CD1c-positive myeloid dendritic cell (primary cell): ENCODE data around the gene CLTA.
"Not testable (repeated sequence)": the region's sequence is repeated elsewhere in the genome, so short reads cannot be mapped to it uniquely, and the experiment has no call there.

Experiments
- DNase-seq: peaks from one replicate; pipeline ENCODE4 v3.0.0-alpha.2; 2016; ENCODE audit errors: extremely low spot score

Gene CLTA

DNA sequence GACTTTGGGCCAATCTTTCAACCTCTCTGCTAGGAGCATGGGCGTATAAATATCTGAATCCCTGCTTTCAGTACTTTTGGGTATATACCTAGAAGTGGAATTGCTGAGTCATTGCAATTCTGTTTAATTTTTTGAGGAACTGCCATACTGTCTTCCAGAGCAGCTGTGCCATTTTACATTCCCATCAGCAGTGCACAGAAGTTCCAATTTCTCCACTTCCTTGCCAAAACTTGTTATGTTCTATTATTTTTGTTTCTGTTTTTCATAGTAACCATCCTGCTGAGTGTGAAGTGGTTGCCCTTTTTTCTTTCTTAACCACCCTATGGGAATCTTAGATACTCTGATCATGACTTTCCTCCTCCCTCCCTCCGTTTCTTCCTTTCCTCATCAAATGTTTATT is 32.6 kb upstream of the CLTA start:
- DNase-seq = peak; percentile 84

DNA sequence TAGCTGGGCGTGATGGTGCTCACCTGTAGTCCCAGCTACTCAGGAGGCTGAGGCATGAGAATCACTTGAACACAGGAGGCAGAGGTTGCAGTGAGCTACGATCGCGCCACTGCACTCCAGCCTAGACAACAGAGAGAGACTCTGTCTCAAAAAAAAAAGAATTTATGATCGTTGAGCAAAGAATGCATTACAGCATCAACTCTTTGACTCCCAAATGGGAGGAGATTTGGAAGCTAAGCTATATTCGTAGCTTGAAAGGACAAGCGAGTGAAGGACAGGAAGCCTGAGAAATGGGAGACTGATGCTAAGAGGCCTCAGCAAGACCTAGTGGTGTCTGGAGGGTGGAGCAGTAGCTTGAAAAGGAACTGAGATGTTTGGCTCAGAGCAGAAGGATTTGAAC is 31.8 kb upstream of the CLTA start:
- peak; percentile 38 for DNase-seq

DNA sequence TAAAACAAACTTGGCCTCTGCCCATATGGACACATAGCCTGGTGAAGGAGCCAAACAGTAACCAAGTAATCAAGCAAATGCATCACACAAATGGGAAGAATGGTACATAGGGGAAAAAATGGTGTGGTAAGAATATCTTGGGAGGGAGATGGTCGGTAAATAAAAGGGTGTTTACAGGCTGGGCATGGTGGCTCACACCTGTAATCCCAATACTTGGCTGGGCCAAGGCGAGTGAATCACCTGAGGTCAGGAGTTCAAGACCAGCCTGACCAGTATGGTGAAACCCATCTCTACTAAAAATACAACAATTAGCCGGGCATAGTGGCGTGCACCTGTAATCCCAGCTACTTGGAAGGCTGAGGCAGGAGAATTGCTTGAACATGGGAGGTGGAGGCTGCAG is 31.2 kb upstream of the CLTA start:
- not testable (repeated sequence) for DNase-seq

DNA sequence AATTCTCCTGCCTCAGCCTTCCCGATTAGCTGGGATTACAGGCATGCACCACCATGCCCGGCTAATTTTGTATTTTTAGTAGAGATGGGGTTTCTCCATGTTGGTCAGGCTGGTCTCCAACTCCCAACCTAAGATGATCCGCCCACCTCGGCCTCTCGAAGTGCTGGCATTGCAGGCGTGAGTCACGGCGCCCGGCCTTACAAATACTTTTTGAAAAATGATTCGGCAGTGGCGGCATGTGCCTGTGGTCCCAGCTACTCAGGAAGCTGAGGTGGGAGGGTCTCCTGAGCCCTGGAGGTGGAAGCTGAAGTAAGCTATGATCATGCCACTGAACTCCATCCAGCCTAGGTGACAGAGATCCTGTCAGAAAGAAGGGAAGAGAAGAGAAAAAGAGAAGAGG is 30.6 kb upstream of the CLTA start:
- not testable (repeated sequence) for DNase-seq

DNA sequence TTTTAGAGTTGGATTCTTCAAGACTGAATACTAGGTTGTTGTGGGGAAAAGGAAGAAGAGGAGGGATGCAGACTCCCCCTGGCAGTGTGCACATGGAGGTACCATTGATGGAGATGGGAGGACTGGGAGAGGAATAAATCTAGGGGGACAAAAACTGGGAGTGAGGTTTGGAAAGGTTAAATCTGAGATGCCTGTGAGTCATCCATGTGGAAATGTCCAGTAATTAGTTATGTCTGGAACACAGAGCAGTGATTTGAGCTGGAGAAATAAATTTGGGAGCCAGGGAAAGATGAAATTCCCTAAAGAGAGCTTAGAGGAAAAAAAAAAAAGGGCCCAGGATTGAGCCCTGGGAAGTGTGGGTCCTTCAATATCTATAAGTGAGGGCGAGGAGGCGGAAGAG is 29.5 kb upstream of the CLTA start:
- DNase-seq = no peak

DNA sequence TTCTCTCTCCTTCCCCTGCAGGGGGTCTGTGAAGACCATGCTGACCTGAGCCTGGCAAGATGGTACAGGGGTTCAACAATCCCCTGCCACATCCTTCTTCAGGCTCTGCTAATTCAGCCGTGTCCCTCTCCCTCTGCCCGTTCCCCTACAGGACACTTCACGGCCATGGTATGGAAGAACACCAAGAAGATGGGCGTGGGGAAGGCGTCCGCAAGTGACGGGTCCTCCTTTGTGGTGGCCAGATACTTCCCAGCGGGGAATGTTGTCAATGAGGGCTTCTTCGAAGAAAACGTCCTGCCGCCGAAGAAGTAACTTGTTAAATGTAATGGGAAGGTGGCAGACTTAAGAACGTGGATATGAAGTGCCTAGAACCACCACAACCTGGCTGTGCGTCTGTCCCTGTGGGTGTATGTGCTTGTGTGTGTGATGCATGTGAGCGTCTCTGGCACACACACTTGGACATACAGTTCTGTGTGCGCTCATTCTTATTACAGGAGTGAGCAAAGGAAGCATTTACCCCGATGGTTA is 28.4 kb upstream of the CLTA start:
- no peak for DNase-seq

DNA sequence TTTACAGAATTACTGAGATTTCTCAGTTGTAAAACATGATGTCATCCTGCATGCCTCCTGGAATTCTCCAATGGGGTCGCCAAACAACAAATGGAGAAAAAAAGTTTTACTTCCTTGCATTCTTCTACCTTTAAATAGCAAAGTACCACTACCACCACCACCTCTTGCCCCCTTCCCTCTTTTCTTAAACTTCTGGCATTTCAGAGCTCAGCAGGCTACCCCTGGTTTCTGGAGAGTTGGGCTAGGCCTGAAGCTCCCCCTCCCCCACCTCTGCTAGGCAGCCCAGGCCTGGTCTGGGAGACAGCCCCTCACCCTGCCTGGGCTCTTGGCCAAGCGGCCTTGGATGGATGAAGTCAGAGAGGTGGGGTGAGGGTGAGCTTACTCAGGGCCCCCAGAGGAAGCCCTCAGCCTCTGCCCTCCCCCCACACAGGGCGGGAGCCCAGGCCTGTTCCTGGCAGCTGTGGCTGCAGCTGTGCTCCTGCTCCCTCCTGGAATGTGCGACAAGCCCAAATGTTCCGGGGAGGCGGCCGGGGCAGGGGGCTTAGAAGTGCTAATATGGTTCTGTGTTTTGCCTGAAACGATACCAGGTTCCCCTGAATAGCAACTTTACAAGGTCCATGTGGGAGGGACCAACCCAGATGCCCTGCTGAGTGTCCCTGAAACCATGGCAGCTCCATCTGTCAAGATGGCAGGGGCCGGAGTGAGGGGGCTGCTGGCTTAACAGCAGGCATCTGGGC is 27.5 kb upstream of the CLTA start:
- no peak for DNase-seq

DNA sequence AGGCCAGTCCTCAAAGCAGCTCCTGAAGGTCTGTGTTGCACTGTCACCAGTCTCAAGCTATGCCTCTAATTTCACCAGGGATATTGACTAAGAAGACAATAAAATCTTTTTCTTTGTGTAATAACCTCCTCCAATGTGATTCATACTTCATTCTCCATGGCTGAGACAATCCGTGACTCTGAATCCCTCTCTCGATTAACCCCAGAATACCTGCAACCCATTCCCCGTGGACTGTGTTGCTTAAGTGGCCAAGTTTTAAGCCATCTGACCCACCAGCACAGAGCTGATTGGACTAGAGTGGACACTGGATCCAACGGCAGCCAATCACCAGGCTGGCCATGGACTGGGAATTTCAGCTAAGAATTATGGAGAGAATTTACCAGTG is 26.9 kb upstream of the CLTA start:
- no peak for DNase-seq

DNA sequence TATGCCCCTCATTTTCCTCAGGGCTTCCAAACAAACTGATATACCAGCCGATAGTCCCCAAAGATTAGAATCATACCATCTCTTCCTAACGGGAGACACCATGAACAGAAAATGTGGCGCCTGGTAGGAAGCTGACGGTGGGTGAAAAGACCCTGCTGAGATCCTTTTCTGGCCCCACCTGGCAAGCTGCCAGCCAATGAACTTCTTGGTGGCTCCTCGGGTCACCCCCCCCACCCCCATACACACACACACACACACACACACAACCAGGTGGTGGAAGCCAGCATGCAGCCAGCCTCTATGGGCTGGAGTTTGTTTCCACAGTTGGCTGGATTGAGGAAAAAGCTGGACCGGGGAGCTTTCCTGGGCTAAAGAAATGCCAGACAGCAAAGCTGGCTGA is 26.3 kb upstream of the CLTA start:
- no peak for DNase-seq

DNA sequence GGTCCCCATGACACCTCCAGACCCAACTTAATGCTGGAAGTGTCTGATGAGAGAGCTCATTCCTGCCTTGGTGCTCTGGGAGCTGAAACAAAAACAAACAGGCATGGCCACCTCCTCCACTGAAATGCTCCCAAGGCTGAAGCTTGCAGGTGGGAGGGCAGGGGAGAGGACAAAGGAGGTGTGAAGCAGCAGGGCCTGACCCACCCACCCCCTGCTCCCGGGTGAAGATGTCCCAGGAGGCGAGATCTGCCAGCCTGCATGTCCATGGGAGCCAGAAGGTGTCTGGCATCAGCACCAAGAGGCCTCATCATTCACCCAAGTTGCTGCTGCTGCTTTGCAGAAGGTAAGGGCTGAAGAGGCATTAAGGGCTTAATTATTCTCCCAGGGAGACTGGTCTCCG is 25.7 kb upstream of the CLTA start:
- DNase-seq = no peak

DNA sequence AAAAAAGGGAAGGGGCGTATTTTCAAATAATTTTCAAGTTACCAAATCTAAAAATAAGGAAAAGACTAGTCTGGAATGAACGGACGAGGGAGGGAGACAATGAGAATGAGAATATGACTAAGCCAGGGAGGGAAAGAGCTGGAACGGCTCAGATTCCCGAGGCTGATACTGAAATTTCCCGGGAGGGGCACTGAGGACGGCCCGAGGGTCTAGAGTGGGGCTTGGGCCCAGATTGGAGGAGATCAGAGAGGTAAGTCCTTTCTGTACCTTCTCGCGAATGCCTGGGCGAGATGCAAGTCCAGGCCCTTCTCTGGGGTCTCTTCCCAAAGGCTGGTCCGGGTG is 24.9 kb upstream of the CLTA start:
- no peak for DNase-seq

DNA sequence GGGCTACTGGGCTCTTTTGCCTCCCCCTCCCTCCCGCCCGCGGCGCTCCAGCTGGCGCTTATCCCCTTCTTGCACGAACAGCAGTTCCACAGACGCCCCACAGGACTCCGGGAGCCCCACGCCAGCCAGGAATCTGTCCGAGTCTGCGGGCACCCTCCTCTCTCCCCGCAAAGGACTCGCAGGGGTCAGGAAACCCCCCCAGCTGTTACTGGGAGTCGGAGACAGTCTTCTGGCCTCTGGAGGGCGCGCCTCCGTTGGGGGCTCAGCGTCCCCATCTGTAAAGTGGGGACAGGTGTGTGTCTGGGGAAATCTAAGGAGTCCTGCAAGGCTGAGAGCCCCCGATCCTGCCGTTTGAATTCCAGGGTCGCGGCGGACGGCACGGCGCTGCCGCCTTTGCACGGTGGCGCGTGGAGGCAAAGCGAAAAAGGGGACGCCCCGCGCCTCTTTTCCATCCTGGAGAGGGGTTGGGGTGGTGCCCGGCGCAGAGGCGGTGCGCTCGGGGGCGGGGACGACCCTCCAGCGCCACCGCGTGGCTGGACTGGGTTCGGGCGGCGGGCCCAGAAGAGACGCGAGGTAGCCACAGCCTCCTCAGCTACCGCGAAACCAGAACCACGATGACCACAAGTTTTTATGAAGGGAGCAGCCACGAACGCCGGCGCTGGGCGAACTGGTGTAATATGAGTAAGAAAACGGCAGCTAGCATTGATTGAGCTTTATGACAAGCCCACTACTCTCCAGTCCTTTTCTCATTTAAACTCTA is 24.4 kb upstream of the CLTA start:
- peak; percentile 90 for DNase-seq

DNA sequence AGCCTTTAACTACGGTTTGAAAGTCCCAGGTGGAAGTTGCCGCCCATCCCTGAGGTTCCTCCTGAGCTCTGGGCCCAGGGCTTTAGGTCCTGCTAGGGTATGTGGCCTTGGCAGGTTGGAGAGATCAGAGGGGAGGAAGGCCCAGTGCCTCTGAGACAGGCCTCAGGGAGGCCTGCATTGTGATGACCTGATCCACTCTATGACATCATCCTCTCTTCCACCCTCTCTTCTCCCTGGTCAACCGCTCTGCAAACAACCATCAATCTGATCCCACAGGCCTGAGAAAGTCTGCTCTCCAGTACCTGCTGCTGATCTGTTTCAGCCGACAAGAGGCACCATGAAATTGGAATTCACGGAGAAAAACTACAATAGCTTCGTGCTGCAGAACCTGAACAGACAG is 21.6 kb upstream of the CLTA start, which contains the start of gene CCIN:
TSS of gene CCIN (plus strand) at position 223 of the 400 bp plus-strand sequence. CDS start at position 338, 115 bp downstream.
- no peak for DNase-seq

DNA sequence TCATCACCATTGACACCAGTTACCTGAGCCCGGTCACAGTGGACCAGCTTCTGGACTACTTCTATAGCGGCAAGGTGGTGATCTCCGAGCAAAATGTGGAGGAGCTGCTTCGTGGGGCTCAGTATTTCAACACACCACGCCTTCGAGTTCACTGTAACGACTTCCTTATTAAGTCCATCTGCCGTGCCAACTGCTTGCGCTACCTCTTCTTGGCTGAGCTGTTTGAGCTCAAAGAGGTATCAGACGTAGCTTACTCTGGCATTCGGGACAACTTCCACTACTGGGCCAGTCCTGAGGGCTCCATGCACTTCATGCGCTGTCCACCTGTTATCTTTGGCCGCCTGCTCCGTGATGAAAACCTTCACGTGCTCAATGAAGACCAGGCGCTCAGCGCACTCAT is 21.0 kb upstream of the CLTA start:
- DNase-seq = peak; percentile 60

DNA sequence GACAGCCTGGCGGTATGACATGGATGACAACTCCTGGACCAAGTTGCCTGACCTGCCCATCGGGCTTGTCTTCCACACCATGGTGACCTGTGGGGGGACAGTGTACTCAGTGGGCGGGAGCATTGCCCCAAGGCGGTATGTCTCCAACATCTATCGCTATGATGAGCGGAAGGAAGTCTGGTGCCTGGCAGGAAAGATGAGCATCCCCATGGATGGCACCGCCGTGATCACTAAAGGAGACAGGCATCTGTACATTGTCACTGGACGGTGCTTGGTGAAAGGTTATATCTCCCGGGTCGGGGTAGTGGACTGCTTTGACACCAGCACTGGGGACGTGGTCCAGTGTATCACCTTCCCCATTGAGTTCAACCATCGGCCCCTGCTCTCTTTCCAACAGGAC is 20.2 kb upstream of the CLTA start:
- DNase-seq = no peak

DNA sequence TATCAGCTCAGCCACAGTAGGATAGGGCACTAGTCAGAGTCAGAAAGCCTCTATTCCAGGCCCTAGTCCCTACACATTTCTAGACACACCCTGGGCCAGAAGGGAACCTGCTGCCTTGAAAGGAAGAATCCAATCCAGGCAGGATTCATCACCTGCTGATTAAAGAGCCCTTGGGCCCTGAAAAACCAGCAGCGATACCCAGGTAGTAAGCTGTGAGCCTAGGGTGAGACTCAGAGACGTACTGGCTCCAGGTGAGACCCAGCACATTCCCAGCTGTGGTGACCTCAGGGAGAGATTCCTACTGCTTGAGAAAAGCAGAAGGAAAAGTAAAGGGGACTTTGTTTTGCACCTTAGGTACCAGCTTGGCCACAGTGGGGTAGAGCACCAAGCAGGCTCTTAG is 16.9 kb upstream of the CLTA start:
- DNase-seq = no peak

DNA sequence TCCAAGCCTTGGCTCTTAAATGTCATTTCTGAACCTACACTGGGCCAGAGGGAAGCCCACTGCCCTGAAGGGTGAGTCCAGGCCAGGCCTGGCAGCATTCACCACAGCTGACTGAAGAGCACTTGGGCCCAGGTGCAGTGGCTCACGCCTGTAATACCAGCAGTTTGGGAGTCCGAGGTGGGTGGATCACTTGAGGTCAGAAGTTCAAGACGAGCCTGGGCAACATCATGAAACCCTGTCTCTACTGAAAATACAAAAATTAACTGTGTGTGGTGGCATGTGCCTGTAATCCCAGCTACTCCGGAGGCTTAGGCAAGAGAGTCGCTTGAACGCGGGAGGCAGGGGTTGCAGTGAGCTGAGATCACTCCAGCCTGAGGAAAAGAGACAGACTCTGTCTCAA is 16.4 kb upstream of the CLTA start:
- no peak for DNase-seq

DNA sequence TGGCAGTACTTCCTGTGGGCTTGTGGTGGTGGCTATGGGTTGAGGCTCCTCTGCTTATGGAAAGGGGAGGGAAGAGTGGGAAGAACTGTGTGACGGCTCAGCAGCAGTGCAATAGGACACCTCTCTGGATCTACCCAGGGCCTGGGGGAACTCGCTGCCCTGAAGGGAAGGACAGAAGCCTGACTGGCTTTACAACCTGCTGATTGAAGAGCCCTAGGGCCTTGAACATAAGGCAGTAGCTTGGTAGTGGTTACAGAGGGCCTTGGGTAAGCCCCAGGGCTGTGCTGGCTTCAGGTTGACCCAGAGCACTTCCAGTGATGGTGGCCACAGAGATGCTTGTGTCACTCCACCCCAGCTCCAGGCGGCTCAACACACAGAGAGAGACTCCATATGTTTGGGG is 16.0 kb upstream of the CLTA start:
- DNase-seq = no peak

DNA sequence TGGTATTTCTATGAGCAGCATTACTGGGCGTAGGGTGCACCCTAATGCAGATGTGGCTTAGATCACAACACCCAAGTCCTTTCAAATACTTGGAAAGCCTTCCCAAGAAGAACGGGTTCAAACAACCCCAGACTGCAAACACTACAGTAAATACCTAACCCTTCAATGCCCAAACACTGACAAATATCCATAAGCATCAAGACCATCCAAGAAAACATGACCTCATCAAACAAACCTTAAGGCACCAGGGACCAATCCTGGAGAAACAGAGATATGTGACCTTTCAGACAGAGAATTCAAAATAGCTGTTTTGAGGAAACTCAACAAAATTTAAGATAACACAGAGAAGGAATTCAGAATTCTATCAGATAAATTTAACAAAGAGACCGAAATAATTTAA is 15.5 kb upstream of the CLTA start:
- DNase-seq = not testable (repeated sequence)

DNA sequence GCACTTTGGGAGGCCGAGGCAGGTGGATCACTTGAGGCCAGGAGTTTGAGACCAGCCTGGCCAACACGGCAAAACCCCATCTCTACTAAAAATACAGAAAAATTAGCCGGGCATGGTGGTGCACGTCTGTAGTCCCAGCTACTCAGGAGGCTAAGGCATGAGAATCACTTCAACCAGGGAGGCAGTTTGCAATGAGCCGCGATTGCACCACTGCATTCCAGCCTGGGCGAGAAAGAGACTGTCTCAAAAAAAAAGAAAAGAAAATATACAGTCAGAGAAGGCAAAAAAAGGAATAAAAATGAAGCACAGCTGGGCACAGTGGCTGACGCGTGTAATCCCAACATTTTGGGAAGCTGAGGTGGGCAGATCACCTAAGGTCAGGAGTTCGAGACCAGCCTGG is 14.2 kb upstream of the CLTA start:
- DNase-seq = not testable (repeated sequence)

DNA sequence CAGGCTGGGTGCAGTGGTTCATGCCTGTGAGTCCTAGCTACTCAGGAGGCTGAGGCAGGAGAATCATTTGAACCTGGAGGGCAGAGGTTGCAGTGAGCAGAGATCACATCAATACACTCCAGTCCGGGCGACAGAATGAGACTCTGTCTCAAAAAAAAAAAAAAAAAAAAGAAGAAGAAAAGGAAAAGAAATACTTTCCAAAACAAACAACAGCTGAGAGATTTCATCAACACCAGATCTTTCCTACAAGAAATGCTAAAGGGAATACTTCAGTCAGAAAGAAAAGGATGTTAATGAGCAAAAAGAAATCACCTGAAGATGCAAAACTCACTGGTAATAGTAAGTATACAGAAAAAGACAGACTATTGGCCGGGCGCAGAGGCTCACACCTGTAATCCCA is 13.2 kb upstream of the CLTA start:
- no peak for DNase-seq

DNA sequence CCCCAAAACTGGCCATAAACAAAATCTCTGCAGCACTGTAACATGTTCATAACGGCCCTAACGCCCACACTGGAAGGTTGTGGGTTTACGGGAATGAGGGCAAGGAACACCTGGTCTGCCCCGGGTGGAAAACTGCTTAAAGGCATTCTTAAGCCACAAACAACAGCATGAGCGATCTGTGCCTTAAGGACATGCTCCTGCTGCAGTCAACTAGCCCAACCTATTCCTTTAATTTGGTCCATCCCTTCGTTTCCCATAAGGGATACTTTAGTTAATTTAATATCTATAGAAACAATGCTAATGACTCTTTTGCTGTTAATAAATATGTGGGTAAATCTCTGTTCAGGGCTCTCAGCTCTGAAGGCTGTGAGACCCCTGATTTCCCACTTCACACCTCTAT is 10.5 kb upstream of the CLTA start:
- DNase-seq = not testable (repeated sequence)

DNA sequence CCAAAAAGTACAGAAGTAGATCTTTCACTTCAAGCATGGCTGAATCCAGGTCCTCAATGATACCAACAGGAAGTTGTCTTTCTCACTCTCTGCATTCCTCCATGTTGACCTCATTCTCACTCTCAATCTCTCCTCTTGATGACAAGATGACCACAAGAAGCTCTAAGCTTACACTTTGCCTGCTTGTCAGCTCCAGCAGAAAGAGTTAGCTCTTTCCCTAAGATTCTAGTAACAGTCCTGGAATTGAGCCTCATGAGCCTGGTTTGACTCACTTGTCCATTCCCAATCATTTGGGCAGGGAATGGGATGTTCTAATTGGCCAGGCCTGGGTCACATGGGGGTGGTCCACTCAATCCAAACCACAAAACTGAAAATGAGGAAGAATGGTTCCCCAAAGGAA is 3.3 kb upstream of the CLTA start:
- DNase-seq = no peak
